GM19351 (cell line): Measurements from ENCODE around the gene GRB10.

Source experiments
- ATAC-seq: cut with Tn5 transposase; IDR thresholded peaks from one replicate; pipeline ENCODE4 v1.9.1; 2021; ENCODE audit warnings: mild to moderate bottlenecking, moderate library complexity; ENCODE audit not compliant: unreplicated experiment

Gene GRB10

GRCh38 chr7:50782375-50783208 lies at the start of gene GRB10:
Gene GRB10 (minus strand): TSS chr7:50782896. CDS start chr7:50732322, 50,574 bp downstream.
- ATAC-seq: no peak

GRCh38 chr7:50828801-50829200 lies 46.1 kb upstream of the GRB10 start:
- ATAC-seq: no peak

DNA sequence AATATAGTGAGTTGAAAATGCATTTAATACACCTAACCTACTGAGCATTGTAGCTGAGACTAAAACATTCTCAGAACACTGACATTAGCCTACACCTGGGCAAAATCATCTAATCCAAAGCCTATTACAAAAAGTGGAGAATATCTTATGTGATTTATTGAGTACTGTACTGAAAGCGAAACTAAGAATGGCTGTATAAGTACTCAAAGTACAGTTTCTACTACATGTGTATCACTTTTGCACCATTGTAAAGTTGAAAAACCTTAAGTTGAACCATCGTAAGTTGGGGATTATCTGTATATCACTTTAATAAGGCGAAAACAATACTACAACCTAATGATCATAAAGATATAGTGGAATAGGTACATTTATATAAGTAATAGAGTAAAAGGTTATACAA lies 45.4 kb upstream of the GRB10 start:
- ATAC-seq: no peak

DNA sequence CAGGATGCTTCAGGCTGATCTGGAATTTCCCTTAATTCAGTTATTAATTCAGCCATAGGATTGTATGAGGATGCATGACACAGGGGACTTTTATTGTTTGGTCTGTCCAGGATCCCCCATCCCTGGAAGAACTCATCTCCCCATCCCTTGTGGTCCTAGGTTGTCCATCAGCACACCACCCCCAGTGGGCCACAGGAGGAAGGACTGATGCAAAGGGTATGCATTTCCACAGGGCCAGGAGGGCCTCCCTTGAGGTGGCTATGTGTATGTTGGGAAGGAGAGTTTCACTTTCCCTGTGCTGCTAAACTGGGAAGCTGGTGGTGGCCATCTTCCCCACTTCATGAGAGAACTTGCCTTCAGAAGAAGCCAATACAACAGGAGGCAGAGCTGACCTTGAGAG lies 44.6 kb upstream of the GRB10 start:
- no peak for ATAC-seq

- no peak for ATAC-seq
Measured at GRCh38 chr7:50826371-50827172, 43.9 kb upstream of the GRB10 start.

GRCh38 chr7:50825465-50825864 lies 42.8 kb upstream of the GRB10 start:
- ATAC-seq: no peak

DNA sequence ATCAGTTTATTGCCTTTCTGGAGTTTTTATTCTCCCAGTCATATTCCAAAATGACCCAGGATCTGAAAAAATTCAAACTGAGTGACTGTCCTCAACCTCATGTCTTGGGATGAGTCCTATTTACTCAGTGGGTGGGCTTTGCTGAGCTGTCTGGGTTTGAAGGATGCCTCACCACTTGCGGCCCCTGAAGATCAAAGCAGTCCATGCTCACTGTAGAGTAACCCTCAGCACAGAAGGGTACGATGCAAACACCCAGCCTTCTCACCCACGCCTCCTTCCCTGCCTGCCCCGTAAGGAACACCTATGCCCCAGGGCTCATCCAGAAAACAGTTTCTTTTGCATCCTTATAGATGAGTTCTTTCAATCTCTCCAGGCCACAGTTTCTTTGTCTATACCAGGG lies 42.2 kb upstream of the GRB10 start:
- no peak for ATAC-seq

- no peak for ATAC-seq
Measured at GRCh38 chr7:50822706-50823105, 40.0 kb upstream of the GRB10 start.

DNA sequence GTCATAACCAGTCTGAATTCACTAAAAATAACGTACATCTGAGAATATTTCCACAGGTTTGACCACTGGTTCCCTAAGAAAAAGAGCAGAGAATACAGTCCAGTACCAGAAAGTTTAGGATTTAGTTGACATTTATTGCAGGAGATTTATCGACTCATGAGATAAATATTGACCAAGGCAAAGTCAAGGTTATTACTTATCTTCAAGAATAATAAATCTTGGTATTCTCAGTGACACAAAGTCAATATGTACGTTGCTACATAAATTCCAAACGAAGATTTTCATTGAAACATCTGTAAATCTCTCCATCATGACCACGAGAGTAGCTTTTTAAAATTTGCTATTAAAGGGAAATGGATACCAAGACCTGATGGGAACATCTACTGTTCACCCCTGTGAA lies 39.4 kb upstream of the GRB10 start:
- ATAC-seq: no peak

DNA sequence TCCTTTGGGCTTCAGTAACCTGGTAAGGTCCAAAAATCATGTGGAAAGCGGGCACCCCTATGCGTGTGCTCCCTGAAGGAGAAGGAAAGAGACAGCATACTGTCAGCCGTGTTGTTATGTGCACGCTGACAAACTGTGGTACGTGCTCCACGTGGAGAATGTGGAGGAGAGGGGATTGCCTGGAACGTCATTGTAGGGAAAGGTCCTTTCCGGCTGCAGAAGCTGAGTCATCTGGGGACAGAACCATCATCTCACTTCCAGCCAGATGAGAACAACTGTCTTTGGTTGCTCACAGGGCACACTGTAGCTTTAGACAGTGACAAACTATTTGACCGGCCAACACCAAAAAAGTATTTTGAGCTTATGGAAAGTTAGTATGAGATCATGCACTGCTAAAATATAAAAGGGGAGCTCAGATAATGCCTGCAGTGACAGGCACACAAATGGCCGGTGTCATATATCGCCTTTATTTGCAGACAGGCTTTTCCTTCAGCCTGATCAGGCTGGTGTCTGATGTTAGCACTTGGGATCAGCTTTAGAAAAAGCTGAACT lies 38.8 kb upstream of the GRB10 start:
- ATAC-seq: no peak

DNA sequence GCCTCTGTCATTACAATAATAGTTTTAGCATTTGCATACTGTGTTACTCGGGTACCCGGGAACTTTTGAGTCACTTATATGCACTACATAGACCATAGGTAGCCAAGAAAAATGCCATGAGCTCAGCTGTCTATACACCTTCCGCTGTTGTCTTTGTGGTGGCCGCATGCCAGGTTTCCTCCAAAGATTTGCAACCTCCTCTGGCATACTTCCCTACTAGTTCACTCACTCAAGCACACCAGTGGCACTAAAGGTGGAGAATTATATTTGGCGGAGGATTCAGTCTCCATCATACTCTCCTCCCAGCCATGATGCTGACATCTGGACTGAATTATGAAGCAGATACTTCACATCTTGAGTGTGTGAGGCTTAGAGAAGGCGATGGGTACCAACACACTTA lies 35.6 kb upstream of the GRB10 start:
- no peak for ATAC-seq

DNA sequence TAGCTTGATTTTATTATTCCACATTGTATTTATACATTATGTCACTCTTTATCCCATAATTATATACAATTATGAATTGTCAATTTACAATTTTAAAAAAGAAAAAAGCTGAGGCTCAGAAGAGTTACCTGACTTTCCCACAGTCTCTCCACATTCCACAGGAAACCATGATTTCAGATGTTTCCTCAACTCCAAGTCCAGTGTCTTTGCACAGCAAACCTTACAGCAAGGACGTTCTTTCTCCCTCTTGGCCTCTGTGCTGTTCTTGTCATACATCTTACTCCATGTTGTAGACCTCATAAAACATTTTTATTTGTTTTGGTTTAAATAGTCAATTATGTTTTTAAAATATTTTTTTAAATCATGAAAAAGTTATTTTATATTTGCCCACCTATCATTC lies 34.9 kb upstream of the GRB10 start:
- no peak for ATAC-seq

- no peak for ATAC-seq
Measured at GRCh38 chr7:50815138-50815537, 32.4 kb upstream of the GRB10 start.

GRCh38 chr7:50814166-50814565 lies 31.5 kb upstream of the GRB10 start:
- ATAC-seq: no peak

GRCh38 chr7:50812841-50813475 lies 30.3 kb upstream of the GRB10 start:
- ATAC-seq: no peak

DNA sequence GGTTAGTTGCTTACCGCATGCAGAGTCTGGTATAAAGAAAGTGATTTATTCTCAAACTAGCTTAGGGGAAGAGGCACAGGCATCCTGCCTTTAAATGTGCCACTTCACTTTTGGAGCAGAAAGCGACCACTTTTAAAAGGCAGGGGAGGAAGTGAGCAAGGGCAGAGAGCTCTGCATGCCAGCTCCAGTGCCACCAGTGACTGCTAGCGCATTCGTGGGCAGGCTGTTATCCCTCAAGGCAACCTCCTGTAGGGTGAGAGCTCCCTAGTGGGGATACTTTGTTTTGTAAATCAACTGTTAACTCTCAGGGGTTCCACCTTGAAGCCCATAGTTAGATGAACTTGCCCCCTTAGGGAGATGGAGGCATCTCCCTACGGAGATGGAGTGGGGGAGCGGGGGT lies 29.4 kb upstream of the GRB10 start:
- ATAC-seq: no peak

DNA sequence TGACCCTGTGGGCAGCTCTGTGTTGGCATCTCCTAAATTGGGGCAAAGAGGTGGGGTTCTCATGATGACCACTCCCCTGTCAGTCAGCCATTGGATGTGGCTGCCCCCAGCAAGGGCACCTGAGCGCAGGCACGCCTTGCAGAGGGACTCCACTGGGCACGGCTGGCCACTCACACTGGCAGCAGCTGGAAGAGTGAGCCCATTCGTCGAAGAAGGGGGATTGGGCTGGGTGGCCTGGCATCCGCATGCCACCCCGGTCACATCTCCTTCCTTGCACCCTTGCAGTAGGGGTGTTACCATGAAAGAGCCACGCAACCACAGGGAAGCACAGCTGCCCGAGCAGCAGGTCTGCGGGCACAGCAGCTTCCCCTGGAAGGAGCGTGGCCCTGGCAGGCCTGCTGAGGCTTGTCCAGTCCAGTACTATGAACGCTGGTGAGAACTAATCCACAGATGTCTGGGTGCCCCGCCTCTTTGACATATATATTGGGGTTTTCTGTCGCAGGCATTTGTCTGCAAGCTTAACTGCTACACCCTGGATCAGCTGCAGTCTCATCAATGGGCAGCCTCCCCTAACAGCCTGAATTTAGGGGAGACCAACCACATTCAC lies 25.7 kb upstream of the GRB10 start:
- no peak for ATAC-seq

GRCh38 chr7:50807026-50807730 lies 24.5 kb upstream of the GRB10 start:
- no peak for ATAC-seq

- ATAC-seq: no peak
Measured at GRCh38 chr7:50806143-50806542, 23.4 kb upstream of the GRB10 start.

DNA sequence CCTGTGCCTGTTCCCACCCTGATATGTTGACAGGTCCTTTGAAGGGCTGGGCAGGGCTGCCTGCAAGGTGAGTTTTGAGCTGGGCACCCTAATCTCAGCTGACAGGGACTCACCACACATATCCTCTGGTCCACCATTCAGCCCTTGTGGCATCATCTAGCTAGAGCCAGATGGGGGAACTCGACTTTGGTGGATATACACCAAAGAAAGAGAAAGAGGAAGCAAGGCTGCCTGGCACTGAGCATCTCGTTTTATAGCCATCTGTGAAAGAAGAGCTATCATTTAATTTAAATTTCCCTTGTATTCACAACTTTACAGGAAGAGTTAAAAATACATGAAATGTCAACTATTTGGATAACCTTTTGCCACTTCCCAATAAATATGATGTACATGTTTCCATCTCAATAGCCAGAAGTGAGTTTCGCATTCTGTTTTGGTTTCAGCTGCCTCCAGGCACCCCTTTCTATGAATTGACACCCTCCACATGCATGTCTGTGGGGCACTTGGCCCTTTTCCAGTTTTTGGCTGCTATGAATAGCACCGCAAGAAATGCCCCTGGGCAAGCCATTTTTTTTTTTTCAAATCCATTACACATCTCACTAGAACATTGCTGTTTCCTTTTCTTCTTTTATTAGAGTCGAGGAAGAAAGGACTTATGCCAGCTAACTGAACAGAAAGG lies 22.9 kb upstream of the GRB10 start:
- no peak for ATAC-seq
